GM19452 (cell line): ENCODE measurements around the gene OPCML.

Experiments
- ATAC-seq: cut with Tn5 transposase; IDR thresholded peaks from one replicate; pipeline ENCODE4 v1.9.1; 2021; ENCODE audit not compliant: unreplicated experiment

The OPCML gene

DNA sequence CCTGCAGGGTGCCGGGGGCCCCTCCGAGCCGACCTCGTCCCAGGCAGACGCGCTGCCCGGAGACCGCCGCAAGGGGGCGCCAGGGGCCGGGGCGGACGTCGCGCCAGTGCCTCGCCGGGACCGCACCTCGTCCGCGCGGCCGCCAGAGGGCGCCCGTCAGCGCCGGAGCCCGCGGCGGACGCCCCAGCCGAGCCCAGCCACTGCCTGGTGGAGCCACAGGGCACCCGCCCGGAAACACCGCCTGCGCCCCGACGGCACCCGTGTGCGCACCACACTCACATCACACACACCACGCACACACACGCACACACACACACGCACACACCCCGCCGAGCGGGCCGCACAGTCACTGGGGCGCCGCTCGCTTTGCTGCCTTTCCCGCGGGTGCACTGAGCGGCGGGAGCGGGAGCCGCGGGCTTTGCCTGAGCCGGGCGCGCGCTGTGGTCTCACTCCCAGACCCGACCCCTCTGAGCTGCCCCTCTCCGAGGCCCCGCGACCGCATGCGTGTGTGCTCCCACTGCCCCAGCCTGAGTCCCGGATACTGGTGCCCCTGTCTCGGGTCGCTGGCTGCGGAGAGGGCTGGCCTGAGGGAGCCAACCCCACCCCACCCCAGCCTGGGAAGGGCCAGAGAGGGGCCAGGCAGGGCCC, 449.3 kb downstream of the OPCML start:
- ATAC-seq, result peak; percentile 91

DNA sequence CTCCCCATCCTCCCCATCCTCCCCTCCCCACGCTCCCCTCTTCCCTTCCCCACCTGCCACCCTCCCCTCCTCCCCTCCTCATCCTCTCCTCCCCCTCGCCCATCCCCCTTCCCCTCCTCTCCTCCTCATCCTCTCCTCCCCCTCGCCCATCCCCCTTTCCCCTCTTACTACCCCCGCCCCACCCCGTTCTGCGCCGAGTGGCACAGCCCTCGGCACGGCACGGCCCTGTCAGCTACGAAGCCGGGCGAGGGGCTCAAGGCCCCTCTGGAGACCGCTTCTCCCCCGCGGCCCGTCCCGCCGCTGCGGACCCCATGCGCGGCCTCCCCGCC, 449.9 kb downstream of the OPCML start:
- ATAC-seq, result no peak

DNA sequence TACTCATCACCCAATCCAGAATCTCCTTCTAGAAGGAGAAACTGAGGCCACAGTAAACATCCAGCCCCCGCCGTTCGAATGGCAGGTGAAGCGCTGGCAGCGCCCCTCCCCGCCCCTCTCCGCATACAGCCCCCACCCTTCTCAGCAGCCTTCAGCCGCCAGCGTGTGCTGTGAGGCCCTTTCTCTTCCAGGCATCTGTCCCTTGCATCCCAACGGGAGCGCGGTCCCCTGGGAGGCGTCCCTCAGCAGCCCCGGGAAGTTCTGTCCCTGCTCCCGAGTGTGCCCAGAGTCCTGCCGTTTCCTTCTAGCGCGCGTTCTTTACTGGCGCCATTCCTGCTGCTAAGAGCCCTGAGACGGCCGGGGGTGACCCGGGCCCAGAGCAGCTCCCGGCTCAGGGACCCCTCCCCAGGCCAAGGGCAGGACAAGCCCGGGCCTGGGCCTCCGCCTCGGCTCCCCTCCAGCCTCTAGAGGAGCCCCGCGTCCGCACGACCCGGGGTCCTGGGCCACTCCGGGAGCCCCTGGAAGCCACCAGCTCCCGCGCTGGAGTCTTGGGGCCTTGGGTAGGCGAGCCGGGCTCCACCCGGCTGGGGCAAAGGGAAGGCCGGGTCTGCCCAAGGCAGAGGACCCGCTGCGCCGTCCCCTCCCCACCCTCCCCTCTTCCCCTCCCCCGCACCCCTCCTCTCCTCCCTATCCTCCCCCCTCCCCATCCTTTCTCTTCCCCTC, 450.4 kb downstream of the OPCML start:
- no peak for ATAC-seq

DNA sequence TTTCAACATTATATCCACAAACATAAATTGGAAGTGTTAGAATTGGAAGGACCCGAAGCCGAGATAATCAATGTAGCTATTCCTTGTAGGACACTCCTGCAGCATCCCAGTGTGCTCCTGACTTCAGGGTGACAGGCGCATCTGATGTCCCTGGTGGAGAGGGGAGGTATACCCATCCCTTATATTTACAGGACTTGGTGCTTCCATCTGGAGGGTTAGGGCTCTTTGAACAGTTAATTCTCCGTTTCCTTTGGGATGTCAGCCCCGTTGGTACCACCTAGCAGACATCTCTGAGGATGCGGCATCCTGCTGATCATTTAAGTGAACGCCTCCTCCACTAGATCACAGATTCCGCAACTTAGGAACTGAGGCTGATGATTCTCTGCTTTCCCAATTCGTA, 451.3 kb downstream of the OPCML start:
- no peak for ATAC-seq

DNA sequence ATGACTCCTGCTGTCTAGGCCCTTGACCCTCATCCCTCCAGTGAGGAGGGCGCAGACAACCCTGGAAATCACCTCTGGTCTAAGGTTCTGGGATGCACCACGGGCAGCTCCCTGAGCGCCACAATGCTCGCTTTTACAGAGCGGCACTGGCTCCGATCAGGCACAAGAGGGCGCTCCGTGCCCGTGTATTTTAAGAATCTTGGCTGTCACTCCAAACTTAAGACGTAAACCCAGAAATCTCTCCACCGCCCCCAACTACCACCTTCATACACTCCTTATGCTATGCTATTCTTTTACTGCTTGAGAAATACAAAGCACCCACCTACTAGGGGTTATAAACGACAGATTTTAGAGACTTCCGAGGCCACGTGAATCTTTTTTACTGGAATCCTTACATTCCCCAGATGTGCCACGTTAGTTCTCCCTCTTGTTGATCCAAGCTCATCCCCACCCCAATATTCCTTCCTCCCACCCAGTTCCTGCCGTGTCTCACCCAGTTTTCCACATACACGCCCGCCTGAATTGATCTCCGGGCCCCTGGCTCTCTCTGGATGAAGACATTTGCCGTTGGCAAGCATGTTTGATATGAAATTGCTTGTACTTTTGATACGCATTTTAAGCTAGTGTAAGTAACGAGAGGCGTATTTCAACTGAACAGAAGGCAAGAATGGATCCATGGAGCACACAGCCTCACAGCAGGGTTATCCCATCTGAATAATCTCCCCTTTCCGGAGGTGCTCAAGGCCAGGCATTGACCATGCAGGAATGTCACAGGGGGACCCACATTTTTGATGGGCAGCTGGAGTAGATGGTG, 453.5 kb downstream of the OPCML start:
- no peak for ATAC-seq

DNA sequence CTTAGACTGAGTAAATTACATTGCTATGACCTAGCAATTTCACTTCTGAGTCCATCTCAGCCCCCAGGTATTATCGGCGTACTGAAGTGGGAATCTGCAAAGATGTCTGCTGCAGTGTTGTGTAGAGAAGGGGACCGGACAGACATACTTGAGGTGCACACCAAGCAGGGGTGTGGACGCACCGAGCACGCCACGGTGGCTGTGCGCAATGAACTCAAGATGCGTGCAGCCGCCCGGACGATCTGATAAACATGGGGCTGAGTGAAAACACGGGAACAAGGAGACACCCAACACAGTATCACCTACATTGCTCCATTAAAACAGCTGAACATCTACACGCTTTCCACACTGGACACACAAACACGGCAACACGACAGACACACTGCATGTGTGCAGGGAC, 454.3 kb downstream of the OPCML start:
- ATAC-seq, result no peak

DNA sequence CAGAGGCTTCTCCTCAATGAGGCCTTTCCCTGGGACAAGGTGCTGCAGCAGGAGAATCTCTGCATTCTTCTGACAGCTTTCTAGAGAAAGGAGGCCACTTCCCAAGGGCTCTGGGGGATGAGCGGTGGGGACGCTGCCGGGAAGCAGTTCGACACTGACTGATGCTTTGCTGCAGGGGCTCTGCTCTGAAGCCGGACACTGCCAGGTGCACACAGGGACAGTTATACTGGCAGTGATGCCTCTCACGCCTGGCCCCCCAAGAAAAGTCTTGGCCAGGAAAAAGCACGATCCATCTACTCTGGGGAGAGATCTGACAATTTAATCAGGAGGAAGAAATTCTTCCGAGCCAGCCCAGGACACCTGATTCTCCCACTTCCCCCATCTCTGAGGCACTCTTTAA, 456.9 kb downstream of the OPCML start:
- no peak for ATAC-seq

DNA sequence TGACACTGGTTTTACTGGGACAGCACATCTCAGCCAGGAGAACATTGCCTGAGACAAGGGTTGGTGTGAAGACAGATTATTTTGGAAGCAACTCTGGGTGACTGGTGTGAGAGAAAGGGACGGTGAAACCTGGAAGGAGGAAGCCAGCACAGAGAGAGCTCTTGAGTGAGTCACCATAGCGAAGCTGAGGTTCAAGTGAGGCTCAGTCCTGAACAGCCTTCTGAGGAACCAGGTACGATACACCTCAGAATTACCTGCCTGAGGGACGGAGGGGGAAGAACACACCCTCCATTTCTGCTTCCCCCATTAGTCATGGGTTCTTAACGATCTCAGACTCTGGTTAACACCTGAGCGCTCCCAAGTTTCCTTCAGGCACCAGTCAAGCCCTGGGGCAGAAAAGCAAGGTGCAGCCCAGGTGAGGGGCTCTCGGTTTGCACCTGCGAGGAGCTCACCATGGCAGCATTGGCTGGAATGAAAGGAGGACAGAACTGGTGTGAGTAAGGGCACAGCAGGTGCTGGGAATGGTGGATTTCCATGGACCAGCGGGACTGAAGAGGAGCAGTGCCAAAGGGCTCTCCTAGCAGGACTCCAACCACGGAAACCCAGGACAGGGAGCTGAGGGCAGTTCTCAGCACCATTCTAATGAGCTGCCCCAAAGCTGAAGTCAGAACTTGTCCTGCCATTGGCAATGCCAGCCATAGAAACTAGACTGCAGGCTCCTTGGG, 459.3 kb downstream of the OPCML start:
- no peak for ATAC-seq

DNA sequence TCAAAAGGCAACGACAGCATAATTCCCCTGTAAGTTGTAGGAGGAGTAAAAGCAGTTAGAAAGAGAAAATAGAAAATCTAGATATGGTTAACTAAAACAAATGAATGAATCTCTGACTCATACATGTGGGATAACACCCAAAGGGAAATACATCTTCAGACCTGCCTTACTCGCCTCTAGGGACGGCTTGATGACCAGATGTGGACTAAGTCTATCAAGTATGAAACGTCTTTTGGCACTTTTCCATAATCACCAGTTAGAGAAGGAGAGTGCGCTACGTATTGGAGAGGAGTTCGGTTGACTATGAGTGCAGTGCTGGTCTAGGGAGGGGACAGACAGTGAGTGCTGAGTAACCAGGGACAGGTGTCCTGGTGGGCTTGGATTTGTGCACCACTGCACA, 459.9 kb downstream of the OPCML start:
- no peak for ATAC-seq

DNA sequence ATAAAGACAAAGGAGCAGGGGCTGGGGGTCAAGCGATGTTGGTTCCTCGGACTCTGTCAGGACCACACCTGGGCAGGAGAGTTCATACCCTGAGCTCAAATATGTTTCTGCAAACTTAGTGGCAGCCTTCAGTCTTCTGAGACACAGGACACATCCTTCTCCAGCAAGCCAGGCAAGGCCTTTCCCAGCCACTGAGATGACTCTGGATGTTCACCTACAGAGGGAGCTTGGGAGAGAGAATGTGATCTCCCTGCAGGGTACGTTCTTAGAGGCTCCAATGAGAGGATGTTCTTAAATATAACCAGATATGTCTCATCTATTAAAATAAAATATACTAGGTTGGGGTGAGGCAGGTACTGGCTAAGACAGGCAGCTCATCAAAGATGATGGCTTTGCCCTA, 461.5 kb downstream of the OPCML start:
- no peak for ATAC-seq

DNA sequence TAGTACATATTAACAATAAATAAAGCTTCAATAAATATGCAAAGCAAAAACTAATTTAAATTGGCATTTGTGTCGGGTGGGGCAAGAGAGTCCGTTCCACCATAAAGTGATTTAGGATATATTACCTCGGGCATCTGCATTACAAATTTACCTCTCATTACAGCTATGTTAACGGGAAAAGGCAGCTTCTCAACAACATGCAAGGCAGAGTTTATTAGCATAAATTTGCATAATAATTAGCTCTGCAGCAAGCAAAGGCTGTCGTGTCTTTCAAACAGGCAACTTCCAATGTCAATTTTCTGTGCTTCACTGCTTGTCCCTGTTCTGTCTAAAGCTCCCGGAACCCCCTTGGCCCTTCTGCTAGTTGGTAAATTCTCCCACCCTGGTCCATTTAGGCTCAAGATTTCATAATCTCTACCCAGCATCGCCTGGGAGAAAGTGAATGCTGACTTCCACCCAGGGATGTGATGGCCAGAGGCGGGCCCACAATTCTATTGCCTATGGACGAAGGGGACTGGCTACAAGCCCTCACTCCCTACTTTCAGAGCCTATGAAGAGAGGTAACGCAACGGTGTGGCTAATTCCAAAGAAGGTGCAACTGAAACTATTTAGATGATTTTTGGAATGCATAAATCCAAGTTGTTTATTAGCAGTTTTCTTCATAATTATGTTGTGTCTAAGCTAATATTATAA, 462.1 kb downstream of the OPCML start:
- ATAC-seq, result no peak

DNA sequence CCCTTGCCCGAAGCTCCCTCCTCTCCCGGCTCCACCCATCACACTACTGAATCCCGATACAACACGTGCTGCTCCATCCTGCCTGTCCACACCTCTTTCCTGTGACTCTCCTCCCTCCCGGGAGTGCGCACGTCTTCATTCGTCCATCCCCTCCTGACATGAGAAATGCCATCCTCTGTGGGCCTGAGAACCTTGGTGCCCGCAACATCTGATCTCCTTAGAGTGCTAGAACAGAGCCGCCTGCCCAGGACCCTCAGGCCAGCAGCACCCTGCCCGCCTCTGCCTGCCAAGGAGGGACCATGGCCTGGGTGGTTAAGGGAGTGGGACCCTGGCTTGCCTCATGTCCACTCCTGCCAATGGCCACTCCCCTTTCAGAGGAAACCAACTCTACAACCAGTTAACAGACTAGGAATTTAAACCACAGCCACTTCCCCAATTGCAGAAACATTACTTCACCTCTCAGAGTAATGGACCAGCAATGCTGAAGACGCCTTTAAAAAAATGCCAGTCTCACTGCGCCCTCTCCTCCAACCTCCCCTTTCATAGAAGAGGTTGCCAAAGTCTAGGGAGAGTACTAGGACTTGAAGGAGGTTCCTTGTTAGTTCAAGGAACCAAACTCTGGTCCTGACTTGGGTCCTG, 466.3 kb downstream of the OPCML start:
- no peak for ATAC-seq

DNA sequence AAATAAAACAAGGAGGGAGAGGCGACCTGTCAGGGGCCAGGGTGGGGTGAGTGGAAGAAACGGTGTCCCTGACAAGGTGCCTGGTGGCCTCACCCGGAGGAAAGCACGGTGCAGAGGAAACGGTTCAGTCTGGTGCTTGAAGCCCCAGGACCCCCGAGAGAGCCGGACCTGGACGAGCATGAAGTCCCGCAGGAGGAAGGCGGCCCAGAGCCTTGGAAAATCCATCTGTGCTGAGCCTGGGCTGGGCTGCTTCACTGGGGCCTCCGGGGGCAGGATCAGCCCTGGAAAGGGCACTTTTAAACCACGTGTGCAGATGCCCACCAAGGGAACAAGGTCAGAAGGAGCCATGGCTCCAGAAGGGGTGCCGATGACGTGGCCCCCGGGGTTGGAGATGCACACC, 467.3 kb downstream of the OPCML start:
- no peak for ATAC-seq

DNA sequence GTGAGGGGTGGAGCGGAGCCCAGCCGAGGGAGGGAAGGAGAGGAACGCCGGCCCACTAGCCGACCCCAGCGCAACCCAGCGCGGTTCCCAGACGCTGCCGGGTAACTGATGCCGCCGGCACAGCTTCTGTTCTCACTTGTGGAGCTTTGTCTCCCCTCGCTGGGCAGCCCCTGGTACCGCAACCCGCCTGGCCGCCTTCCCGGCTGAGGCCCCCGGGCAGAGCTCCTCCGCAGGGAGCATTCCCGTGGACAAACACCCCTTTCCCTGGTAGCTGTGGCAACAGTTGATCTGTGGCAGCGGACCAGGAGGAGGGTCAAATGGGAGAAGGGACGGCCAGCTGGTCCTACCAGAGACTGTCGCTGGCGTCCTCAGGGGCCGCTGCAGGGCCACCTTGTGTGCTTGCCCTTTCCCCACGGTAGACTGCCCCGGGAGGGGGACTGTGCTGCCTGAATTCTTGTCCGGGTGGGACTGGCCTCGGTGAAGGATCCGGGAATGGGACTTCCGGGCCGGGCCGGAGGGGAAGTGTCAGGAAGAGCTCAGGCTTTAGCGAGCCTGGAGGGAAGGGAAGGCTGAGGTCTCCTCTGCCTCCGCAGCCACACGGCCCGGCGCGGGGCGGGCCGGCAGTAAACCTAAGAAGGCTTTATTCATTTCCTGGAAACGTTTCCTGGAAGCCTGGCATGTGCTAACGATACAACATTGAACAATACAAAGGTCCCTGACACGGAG, 468.0 kb downstream of the OPCML start:
- no peak for ATAC-seq

DNA sequence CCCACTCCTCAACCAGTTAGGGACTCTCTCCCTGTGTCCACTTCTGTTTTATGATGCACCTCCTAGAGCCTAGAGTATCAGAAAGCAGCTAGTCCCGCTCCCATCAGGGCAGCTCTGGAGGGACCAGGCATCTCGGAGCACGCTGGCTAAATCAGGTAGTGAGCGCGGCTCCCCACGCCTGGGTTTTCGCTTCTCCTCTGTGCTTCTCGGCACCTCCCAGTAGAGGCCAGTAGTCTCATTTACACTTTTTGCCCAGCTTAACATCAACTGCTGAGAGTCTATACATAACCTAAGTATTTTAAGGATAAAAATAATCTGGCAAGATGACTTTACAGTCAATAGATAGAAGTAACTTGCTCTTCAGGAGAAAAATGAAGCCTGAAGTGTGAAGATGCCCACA, 473.8 kb downstream of the OPCML start:
- ATAC-seq, result no peak

DNA sequence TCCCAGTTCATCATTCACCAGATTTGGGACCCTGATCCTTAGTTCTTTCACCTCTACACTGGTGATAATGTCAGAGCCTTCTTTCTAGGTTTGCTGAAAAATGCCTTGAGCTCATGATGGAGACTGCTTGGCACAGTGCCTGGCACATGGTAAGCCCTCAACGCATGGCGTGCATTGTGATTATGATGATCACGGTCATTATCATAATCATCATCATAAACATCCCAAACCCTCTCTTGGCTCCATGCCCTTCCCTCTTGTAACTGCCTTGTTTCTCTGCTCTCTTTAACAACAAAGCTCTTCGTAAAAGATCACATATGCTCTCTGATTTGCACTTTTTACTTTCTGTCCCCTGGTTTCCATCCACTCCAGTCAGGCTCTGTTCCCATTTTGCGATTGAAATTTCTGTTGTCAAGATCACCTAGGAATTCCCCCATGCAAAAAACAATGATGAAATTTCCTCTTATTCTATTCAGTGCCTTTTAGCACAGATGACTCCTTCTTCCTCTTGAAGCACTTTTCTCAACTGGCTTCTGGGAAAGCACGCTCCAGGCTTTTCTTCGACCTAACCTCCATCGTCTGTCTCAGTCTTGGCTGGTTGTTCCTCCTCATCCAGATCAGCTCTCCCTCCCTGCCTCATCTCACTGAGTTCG, 479.1 kb downstream of the OPCML start:
- ATAC-seq, result no peak

DNA sequence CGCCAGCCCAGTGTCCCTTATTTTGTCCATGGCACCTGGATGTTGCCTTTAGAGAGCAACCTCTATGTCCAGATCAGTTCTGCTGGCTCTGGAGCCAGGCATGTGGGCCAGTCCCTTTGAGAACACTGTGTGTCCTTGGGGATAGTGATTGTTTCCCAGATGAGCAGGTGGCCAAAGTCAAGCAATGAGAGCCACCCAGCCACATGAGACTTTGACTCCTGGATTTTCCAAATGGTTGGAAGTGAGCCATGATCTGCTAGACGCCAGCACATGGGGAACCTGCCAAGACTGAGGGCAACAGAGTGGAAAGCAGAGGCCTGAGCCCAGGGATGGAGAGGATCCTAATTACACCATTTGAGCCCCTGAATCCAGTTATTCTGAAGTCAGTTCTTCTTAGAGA, 479.8 kb downstream of the OPCML start:
- ATAC-seq, result no peak

DNA sequence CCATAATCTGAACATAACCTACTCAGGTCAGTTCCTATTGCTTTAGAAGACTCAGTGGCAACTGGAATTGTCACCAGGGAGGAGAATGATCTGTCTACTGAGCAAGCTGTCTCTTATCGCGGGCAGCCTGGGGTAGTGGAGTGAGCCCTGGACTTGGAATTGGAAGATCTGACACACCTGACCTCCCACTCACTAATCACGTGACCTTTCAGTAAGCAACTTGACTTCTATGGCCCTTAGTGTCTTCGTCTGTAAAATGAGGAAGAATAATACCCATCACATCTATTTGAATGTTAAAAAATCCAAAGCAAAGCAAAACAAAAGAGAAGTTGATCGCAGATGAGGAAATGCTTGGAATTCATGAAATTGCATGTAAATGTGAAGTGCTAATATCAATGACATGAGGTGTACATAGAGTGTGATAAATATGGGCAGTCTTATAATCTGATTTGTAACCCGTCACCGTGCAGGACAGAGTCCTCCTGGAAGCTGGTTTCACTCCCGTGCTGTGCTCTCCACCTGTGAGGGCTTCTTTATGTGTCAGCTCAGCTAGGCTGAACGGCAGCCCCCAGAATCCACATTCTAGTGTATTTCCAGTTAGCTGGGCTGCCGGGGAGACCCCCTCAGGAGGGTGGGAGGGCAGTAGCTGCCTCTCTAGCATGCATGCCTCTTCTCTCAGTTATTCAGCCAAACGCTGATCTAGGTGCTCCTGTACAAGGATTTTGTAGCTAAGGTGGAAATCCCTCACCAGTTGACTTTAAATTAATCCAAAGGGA, 482.9 kb downstream of the OPCML start:
- ATAC-seq, result no peak

DNA sequence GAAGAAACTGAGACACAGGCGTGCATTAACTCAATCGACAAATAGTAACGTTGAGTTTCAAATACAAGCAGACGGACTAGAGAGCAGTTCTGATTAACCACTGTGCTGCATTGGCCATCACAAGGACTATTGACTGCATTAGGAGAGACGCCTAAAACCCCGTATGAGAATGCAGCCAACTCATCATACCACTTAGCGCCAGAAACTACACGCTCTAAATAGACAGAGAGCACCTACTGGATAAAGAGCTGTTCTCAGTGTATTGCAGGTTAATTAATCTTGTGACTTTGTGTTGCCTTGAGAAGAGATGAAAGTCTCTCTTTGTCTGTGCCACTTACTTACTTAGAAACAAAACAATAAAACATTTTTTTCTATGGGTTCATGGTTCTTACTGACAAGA, 484.0 kb downstream of the OPCML start:
- no peak for ATAC-seq
